ENCODE measurements around the gene APCDD1L.

APCDD1L gene

DNA sequence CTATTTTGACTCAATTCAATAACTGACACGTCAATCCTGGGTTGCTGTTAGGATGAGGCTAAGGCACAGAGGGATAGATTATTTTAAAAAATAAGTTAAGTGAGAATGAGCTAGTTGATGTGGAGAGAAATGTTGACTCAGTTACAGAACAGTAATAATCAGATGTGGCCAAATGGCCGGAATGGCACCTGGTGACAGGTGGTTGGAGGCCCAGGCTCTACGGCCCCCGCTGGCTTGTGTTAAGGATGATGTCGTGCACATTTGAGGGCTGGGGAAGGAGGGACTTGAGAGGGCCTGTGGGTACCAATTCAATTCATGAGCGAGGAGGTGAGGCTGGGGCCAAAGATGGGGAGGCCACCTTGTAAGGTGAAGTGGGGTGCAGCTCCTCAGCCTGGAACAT lies 31.7 kb downstream of the APCDD1L start:
- no peak for DNase-seq

DNA sequence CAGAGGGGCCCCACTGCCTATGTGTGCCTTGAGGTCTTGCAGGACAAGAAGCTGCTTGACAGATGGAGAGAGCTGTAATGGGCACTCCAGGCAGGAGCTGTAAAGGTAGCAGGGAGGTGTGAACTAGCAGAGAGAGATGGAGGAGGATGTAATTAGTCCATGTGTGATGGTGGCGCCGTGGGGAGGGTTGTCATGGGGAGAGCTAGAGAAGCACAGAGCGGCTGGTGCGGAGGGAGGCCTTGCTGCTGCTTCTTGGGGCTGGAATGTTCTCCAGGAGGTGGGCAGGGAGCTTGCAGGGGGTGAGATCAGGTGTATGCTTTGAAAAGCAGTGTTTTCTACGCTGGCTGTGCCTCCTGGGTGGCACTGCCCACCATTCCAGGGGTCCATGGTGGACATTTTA lies 32.1 kb downstream of the APCDD1L start:
- DNase-seq: no peak

DNA sequence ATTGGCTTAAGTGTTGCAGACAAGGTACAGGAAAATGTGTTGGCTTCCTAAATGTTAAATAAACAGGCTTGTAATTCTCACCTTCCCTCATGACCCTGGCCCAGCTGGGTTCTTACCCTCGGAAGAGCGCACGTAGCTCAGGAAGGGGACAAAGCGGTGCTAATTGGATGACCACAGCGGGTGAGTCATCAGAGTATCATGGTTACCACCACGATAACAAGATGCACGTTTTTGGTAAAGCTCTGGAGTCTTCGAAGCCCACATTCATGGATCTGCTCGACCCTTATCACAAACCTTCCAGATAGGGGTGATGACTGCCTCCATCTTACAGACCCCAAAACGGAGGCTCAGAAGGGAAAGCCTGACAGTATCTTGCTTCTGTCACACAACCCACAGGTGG lies 32.8 kb downstream of the APCDD1L start:
- no peak for DNase-seq

DNA sequence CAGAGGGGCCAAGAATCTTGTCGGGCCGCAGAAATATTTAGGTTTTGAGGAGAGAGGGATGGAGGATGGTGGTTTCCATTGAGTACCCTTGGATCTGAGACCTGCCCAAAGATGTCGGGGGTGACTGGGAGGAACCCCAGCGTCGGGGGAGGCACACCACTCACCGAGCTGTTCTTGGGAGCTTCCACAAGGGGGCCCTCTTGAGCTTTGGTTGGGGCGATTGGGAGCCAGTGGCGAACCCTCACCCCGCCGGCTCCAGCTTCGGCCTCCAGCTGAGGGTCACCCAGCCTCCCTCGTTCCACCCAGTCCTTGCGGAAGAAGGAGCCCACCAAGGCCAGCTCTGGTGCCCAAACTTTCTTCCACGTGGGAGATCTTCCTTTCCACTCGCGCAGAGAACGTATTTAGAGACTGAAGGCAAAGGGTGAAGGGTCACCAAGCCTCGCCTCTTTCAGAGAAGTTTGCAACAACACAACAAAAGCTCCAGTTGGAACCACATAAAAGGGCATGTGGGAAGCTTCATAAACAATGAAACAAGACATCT lies 33.6 kb downstream of the APCDD1L start:
- no peak for DNase-seq

DNA sequence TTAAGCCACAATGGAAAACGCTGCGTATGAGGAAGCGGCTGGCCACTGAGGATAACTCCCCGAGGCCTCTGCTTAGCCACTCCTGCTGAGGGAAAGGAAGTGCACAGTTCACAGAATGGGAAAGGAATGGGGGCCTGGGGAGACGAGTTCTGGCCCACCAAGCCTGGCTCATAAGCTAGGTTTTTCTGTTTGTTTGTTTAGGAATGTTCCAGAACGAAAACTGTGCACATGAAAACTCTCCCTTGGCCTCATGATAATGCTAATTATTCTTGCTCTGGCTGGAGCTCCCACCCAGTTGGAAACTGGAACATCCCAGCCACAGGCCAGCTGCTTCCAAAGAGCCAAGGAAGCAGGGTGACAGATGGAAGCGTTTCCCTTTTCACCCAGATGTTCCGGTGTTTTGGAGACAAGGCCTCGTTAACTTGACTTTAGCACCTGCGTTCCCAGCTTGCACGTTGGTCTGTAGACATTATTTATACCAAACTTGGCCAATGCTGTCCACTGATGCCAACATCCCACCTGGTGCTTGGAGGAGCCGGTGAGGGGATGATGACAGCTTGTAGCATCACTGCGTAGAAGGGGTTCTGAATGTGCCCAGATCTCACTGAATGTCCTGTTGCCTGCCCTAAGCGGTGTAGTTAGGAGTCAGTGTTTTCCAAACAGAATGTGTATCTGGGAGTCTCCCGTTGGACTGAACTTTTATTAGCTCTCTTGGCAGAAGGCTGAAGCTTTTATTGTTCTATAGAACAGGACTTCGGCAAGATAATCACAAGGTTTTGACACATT lies 34.5 kb downstream of the APCDD1L start:
- DNase-seq: no peak

DNA sequence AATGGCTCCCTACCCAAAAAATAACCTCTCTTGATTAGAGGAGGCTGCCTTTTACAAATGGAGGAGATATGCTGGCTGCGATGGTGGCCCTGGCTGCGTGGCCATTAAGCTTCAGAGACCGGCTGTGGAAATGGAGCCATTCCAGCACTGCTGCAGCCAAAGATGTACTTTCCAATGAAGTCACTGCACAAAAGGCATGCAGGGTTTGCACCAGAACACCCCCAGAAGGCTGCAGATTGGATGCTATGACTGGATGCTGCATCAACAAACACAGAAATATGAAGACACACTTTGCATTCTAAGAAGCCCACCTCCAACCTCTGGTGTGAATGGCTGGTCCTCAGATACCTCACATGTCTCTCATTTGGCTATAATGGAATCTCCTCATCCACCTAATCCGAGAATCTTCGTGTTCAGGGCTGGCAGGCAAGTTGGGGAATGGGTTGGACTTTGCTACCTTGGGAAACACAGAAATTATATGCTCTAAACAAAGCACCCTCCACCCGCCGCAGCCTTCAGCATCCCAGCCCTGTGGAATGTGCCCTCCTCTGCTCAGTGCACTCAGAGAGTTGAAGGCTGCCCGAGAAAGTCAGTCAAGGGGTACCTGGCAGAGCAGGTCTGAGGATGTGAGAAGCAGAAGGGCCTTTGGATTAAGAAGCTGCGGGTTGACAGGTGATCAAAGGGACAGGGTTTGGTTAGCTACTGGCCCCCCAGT lies 35.3 kb downstream of the APCDD1L start:
- DNase-seq: no peak

DNA sequence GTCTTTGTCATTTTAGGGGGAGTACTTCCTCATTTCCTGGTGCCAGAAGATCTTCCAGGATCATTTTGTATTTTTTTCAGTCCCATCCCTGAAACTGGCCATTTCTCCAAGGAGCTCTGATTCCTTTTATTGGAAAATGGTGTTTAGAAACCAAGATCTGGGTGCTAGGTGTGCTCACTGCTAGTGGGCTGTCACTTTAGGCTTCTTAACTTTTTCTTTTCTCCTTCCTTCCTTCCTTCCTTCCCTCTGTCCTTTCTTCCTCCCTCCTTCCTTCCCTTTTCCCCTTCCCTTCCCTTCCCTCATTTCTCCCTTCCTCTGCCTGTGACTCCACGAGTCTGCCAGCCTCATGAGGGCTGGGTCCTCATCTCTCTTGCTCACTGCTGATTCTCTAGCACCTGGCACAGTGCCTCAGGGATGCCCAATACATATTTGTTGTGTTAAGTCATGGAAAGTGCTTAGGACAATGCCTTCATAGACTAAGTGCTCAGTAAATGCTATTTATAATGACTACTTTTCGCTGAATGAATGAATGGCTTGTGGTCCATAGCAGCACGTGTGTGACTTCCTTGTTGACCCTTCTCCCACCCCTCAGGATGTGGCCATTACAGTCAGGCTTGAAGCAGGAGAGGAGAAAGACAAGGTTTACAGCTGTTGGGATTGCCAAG lies 36.9 kb downstream of the APCDD1L start:
- DNase-seq: no peak

DNA sequence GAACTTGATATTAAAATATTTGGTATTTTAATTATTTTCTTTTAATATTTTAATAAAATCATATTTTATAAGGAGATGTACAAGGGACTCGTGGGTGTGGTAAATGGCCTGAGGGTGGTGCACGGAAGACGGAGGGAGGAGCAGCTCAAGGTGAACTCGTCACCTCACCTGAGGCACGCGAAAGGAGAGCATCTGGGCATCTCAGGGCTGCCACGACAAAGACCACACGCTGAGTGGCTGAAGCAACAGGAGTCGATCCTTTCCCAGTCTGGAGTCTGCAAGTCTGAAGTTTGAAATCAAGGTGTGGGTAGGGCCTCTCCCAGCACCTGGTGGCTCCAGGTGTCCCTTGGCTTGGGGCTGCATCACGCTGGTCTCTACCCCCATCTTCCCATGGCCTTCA lies 39.7 kb downstream of the APCDD1L start:
- no peak for DNase-seq

DNA sequence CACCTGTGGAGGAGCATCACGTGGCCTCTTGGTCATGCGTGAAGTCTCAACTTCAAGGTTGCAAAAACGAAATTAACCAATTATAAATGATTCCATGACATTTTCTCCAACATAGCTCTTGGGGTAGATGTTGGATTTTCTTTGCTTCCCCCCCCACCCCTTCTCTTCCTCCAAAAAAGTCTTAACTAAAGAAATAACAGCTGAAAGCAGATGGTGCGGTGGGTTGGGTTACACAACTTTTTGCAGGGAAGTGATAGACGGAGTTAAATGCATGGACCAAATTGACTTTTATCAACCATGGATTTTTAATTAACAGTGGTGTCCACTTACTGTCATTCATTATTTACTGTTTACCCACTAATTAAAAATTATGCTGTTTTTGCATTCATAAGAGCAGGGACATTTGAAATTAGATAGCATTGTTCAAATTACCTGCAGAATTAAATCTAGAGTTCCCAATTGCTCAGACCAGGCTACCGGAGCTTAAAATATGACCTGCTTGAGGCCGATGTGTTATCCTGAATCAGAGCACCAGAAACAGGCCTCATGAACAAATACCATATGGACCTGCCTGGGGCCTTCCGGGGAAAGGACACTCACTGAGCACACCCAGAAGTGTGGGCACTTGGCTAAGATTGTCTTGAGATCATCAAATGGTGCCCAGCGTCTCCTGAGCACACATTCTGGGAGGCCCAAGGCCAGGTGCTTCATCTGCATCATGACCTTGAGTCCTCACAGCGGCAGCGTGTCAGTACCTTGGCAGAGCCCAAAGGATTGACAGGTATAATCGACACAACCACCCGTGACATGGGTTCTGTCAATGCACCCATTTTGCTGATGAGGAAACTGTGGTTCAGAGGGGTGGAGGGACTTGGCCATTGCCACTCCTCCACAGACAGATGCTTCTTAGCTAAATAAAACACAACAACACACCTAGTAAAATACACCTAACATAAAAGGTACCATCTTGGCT lies 41.5 kb downstream of the APCDD1L start:
- no peak for DNase-seq

DNA sequence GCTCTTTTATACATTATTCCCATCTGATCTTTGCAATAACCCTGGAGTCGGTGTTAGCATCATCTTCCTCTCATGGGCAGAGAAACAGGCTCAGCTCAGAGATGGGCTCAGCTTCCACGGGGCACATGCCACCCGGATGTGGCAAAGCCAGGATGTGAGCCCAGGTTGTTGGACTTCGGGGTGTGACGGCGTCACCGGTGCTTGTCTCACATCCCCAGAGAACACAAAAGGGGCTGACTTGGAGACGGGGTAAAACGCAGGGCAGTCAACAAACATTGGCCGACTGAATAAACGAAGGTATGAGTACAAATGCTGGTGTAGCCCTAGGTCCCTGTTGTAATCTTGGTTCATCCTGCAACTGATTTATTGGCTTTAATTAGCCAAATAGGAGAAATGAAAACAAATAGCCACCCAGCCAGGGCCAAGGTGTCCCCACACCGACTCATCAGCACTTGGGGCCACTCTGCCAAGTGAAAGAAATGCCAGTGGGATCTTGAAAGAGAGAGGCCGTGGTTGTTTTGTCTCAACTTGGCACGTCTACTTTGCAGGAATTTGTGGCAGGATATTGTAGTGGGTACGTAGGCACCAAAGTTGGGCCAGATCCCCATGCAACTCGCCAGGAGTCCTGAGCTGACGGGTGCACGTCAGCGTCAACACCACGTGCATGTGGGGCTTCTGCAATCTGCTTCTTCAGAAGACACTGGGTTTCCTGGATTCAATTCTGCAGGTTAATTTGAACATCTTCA lies 42.8 kb downstream of the APCDD1L start:
- no peak for DNase-seq

DNA sequence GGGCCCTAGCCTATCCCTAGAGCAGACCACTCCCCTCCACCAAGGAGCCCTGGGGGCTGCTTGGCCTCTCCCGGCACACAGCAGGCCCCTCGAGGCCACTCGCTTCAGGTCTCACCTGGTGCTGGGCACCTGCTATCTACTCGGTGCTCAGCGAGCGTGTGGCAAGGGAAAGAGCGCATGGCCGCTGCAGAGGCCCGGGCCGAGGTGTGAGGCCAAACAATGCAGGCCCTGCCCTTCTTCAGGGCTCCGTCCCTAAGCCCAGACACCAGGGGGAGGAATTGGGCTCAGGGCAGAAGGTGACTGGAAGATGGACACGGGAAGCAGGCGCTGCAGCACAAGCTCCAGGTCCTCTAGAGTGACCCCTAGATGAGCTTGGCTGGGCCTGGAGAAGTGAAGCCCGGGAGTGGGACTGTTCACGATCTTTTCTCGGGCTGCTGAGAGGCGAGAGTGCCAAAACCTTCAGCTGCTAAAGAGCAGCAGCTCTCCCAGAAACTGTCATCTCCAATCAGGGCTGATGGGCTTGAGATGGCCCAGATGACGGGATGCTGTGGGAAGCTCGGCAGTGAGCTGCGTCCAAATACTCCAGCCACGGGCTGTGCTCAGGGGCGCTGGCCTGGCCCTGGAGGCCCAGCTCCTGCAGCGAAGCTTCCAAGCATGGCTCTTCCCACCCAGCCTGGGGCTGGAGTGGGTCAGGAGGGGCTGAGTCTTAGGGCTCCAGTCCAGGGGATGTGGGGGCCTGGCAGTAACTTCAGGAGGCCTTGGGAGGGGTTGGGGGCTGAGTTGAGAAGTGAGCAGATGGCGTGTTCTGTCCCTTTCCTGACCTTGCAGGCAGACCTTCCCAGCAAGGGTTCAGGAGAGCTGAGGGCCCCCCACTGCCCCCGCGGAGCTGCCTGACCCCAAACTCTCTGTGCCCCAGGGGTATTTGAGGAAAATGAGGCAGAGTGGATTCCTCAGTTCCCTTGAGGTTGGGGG lies 43.7 kb downstream of the APCDD1L start:
- no peak for DNase-seq

DNA sequence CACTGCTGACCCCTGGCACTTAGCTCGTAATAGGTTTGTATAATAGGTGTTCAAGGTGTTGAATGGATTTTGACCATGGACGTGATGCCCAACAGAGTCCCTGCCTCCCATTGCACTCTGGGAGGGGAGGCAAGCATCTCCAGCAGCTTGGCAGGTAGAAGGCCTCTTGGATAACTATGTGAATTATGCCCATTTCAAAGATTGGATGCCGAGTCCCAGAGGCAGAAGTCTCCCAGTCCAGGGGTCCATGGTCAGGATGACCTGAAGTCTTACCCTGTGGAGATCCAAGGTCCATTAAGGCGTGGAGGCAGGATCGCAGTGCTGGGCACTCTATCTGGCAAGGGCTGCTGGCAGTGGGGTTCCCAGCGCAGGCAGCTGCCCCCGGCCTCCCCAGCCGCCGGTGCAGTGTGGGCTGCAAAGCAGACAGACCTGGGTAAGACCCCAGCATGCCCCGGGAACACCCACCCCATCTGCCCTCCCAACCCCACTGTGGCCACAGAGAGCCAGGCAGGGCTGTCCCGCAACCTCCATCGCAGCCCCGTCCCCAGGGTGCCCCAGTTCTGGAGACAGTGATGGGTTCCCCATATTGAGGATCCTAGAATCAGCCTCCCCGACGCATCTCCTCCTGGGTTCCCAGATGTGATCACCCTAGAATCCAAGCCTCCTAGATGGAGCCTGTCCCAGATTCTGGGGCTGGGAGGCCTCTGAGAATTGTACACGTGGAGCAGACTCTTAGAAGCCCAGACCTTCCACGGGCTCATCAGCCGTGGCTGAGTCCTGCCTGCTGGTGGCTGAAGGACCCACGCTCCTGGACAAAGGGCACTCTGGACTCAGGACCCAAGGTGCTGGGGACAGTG lies 44.6 kb downstream of the APCDD1L start:
- no peak for DNase-seq

DNA sequence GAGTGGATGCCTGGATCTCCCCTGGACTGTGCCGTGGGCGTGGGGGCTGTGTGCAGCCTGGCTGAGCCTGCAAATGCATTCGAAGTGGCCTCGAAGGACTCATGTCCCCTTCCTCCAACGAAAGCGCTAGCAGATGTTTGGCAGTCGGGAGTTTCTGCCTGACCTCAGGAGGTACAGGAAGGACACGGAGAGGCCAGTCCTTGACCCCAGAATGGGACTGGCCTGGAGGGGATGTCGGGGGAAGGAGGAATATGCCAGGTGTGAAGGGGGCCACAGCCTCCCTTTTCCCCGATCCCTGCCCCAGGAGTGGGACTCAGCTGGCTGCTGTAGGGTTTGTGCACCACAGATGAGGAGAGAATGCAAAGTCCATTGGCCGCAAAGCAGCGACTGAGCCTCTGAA lies 45.6 kb downstream of the APCDD1L start:
- DNase-seq: no peak

DNA sequence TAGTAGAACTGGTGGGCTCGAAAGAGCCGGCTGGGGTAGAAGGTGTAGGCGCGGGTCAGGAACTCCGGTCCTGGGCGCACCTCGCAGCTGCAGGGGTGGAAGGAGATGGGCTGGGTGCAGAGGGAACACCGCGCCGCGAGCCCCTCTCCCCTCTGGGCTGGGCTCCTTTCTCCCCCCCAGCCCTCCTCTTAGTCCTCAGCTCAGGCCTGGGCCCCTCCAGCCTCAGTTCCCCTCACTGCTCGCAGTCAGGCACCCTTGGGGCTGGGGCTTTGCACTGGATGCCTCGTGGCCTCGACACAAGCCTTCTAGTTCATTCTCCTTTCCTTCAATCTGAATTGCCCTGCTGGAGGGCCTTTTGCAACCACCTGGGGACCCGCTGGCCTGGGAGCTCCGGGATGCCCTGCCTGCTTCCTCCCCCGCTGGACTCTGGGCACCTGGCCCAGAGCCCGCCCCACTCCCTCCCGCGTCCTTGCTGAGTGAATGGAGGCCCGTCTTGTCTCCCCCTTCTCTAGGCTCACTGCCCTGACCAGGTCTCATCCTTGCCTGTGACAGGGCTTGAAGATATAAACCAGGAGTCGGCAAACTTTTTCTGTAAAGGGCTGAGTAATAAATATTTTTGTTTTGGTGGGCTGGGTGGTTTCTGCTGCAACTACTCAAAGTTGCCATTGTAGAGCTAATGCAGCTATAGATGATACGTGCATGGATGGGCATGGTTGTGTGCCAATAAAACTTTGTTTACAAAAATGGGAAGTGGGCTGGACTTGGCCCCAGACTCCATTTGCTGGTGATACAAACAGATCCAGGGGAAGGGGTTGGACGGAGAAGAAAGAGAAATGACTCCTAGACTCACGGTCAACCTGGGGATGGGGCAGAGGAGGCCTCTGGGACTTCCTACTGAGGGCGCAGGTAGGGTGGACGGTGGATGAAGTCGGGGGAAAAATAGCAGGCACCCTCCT lies 47.3 kb downstream of the APCDD1L start:
- DNase-seq: no peak

DNA sequence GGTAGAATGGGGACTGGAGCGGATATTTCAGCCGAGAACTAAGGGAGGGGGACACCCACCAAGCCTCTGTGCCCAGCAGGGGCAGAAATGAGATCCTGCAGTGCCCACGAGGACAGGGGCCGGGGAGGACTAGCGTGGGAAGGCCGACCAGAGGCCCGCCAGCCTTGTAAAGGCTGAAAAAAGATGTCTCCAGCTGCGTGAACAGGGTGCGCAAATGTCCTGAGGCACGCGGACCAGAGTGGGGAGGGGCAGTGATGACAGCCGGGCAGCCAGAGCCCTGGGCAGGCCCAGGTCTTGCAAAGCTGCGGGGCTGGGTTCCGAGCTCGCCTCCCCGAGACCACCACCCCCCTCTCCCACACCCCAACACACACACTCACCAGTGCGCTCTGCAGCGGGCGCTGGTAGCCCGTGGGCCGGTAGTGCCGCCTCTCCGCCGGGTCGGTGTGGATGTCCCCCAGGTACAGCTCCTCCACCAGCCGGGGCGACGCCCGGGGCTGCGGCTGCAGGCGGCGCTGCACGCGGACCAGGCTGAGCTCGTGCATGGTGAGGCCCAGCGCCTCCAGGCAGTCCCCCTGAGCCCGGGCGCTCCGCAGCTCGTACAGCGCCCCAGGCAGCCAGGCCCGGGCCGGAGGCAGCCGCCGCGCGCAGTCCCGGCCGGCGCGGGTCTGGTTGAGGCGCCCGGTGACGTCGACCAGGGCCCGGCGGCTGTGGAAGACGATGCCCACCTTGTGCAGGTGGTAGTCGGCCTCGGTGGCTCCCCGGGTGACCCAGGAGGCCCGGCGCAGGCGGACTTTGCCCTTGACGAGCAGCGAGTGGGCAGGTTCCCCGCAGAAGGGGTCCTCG lies 48.2 kb downstream of the APCDD1L start:
- no peak for DNase-seq

DNA sequence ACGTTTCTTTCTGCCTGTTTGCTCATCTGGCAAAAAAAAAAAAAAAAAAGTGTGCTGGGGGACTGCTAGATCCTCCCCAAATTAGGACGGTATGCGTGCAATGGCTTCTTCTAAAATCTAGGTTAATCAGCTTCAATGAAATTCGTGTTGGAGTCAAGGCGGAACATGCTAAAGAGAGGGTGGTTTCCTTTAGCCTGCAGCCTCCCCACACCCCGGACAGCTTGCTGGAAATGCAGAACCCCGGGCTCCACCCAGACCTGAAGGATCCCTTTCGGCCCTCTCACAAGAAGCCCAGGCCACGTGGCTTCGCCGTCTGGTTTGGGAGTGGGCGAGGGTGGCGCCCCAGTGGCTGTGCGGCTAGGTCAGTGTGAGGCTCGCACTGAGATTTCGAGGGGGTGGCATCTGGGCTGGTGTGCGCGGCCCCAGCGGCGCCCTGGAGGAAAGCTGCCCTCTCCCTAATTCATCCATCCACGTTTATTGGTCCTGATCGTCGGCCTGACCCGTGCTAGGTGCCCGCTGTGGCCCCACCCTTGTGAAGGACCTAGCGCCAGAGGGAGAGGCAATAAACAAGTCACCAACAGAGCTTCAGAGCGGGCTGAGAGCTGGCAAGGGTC lies 49.0 kb downstream of the APCDD1L start:
- DNase-seq: no peak

DNA sequence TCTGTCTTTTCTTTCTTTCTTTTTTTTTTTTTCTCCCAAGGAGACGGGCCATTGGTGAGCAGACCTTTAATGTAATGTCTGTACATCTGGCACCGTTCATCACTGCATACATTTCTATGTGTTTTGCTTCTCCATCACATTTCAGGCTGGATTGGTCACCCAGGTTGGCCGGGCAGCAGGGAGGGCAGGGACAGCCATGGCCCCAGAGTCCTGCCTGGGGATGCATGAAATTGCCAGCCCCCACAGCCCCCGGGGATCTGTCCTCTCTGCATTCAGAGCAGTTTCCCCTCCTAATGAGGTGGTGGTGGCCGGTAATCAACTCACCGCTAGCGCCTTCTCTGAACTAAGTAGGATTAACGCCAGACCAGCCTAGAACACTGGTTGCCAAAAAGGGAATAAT lies 50.4 kb downstream of the APCDD1L start:
- no peak for DNase-seq

All from amniotic stem cell (primary cell).